Keratinocyte (primary cell): ENCODE data around the gene PAOX. TPM values are rescaled to one million over a fixed set of nuclear protein-coding genes. Genes with fewer than 3 reads are reported as not detected.

Experiments
- DNase-seq: peaks from one replicate; pipeline ENCODE4 v3.0.0-alpha.2; 2011; ENCODE audit warnings: low read depth, missing footprints, low spot score
- FAIRE-seq: peaks from 2 replicates; lab custom pipeline; 2011; peaks lifted over from hg19 to GRCh38; lab: Jason Lieb, UNC
- H2AFZ ChIP-seq: 2 replicates; pipeline ENCODE4 v1.6.0; 2012; ENCODE audit warnings: low read length, control low read depth, inconsistent platforms; ENCODE audit not compliant: control insufficient read depth
- H3K27ac ChIP-seq: 2 replicates; pipeline ENCODE4 v1.5.1; 2011; ENCODE audit warnings: low read length; ENCODE audit not compliant: control insufficient read depth, insufficient read depth
- H3K27me3 ChIP-seq: 3 replicates; pipeline ENCODE4 v1.6.0; 2011; ENCODE audit warnings: low read length; ENCODE audit not compliant: control insufficient read depth, insufficient read depth; ENCODE audit errors: extremely low read depth
- H3K36me3 ChIP-seq, 2 experiments: 2 replicates in 1 of 2; 3 replicates in 1 of 2; pipeline ENCODE4 v1.5.1; 2011; ENCODE audit warnings: low read length in 2 of 2, mild to moderate bottlenecking in 1 of 2; ENCODE audit not compliant: control insufficient read depth in 2 of 2, insufficient read depth in 2 of 2; ENCODE audit errors: extremely low read depth in 1 of 2
- H3K4me1 ChIP-seq: 3 replicates; pipeline ENCODE4 v1.5.1; 2011; ENCODE audit warnings: low read length; ENCODE audit not compliant: control insufficient read depth, insufficient read depth; ENCODE audit errors: extremely low read depth
- H3K4me2 ChIP-seq: 3 replicates; pipeline ENCODE4 v1.6.0; 2011; ENCODE audit warnings: low read depth, low read length; ENCODE audit not compliant: control insufficient read depth, insufficient read depth; ENCODE audit errors: extremely low read depth
- H3K4me3 ChIP-seq, 3 experiments: fragments of 200-600 bp in 1 of 3; sonication (generic) in 1 of 3; 2 replicates in 2 of 3; 3 replicates in 1 of 3; pipeline ENCODE4 v1.5.1; 2011 to 2016; ENCODE audit warnings: low read length in 3 of 3, mild to moderate bottlenecking in 3 of 3, control low read depth in 2 of 3, inconsistent platforms in 1 of 3, low read depth in 1 of 3, mixed read lengths in 1 of 3, mixed run types in 1 of 3, moderate library complexity in 1 of 3; ENCODE audit not compliant: control insufficient read depth in 2 of 3, insufficient read depth in 2 of 3; ENCODE audit errors: extremely low read depth in 1 of 3
- H3K79me2 ChIP-seq: 2 replicates; pipeline ENCODE4 v1.6.0; 2012; ENCODE audit warnings: low read length; ENCODE audit not compliant: control insufficient read depth, insufficient read depth
- H3K9ac ChIP-seq: 3 replicates; pipeline ENCODE4 v1.6.0; 2011; ENCODE audit warnings: low read length; ENCODE audit not compliant: control insufficient read depth, insufficient read depth; ENCODE audit errors: extremely low read depth
- H3K9me1 ChIP-seq: 3 replicates; pipeline ENCODE4 v1.6.0; 2011; ENCODE audit warnings: low read length; ENCODE audit not compliant: control insufficient read depth, insufficient read depth; ENCODE audit errors: extremely low read depth
- H3K9me3 ChIP-seq: 2 replicates; pipeline ENCODE4 v1.5.1; 2012; ENCODE audit warnings: low read depth, low read length; ENCODE audit not compliant: control insufficient read depth
- H4K20me1 ChIP-seq: 3 replicates; pipeline ENCODE4 v1.6.0; 2011; ENCODE audit warnings: low read length; ENCODE audit not compliant: control insufficient read depth, insufficient read depth; ENCODE audit errors: extremely low read depth
- CTCF ChIP-seq, 3 experiments: IDR thresholded peaks in 1 of 3; conservative IDR thresholded peaks in 1 of 3; optimal IDR thresholded peaks in 1 of 3; 2 replicates in 2 of 3; 3 replicates in 1 of 3; pipeline versions ENCODE3 to v1.5.1; 2011; ENCODE audit warnings: low read length in 3 of 3, mild to moderate bottlenecking in 3 of 3, moderate library complexity in 2 of 3, control low read depth in 1 of 3, inconsistent platforms in 1 of 3; ENCODE audit not compliant: insufficient read depth in 2 of 3; ENCODE audit errors: extremely low read depth in 1 of 3
- EZH2 ChIP-seq: IDR thresholded peaks from one replicate; pipeline ENCODE4 v1.6.1; 2012; ENCODE audit warnings: inconsistent platforms, mild to moderate bottlenecking, low read length, moderate library complexity
- dilution Hi-C: fragments of 300-500 bp; cut with MboI; formaldehyde crosslinking; loops from one replicate; pipeline ENCODE4 v1.7.0; 2020; ENCODE audit warnings: low sequenced_read_pairs; ENCODE audit not compliant: extremely low pct_ligation_motif_present
- polyA plus RNA-seq, 5 experiments: library from polyadenylated mRNA; depleted of rRNA in 3 of 5; stranded (reverse) in 3 of 5; stranded (forward) in 1 of 5; unstranded in 1 of 5; fragments of >200 nt; gene quantifications; 1 replicate in 1 of 5; 2 replicates in 3 of 5; 3 replicates in 1 of 5; pipeline versions ENCODE4 v1.2.1 to v1.2.3, GENCODE V29; 2011 to 2012; ENCODE audit warnings: missing spikeins in 2 of 5, low read depth in 1 of 5, low replicate concordance in 1 of 5

Gene PAOX
- polyA plus RNA-seq, 1 donor (not counting 4 experiments of a cell fraction or from before 2014, with no cell fraction given), result 2.6 TPM

- FAIRE-seq, result no peak
- no peak for DNase-seq
These were observed 12.9 kb downstream of the PAOX start for GRCh38 chr10:133391761-133392518.

GRCh38 chr10:133393401-133394063 lies 14.5 kb downstream of the PAOX start:
- Histone ChIP-seq H3K4me1 (peaks cover 20% of the 10 kb centered on the region), H3K27me3 (no peaks in the 10 kb centered on the region), H3K36me3 (peaks cover 9 to 17% of the 10 kb centered on the region in 2 experiments), H4K20me1 (no peaks in the 10 kb centered on the region), H3K4me2 (peak overlapping the region; percentile 58), H3K9ac (peak overlapping the region; percentile 92), H3K79me2 (peaks cover 34% of the 10 kb centered on the region), H3K9me3 (no peaks in the 10 kb centered on the region), H2AFZ (peak overlapping the region; percentile 33), H3K9me1 (no peaks in the 10 kb centered on the region), H3K27ac (no peak overlapping the region), H3K4me3 (peak overlapping the region; percentile 4 to 99 (median 98))
- FAIRE-seq, result no peak
- no peak for DNase-seq
- no peak for TF ChIP-seq EZH2
- TF ChIP-seq CTCF (optimal IDR thresholded peaks at IDR 0.05 in 1 of 3, IDR thresholded peaks at IDR 0.05 in 1 of 3, conservative IDR thresholded peaks at IDR 0.05 in 1 of 3; ENCODE audit: extremely low read depth in 1 of 3, insufficient read depth in 2 of 3, low read length in 3 of 3), result no peak
- dilution Hi-C loops, result no loop called here

More at GRCh38 chr10:133391761-133392518, 12.9 kb downstream of the PAOX start:
- Histone ChIP-seq H2AFZ (no peak overlapping the region), H3K4me2 (no peak overlapping the region), H3K27ac (no peak overlapping the region), H3K9me1 (no peaks in the 10 kb centered on the region), H3K36me3 (peaks cover 6 to 7% of the 10 kb centered on the region in 2 experiments), H3K9ac (no peak overlapping the region), H3K9me3 (no peaks in the 10 kb centered on the region), H3K4me1 (peaks cover 20% of the 10 kb centered on the region), H3K79me2 (peaks cover 25% of the 10 kb centered on the region), H3K27me3 (no peaks in the 10 kb centered on the region), H3K4me3 (no peak overlapping the region), H4K20me1 (no peaks in the 10 kb centered on the region)
- dilution Hi-C loops, result no loop called here
- no peak for TF ChIP-seq EZH2
- TF ChIP-seq CTCF (optimal IDR thresholded peaks at IDR 0.05 in 1 of 3, IDR thresholded peaks at IDR 0.05 in 1 of 3, conservative IDR thresholded peaks at IDR 0.05 in 1 of 3; ENCODE audit: extremely low read depth in 1 of 3, insufficient read depth in 2 of 3, low read length in 3 of 3), result no peak
